ENCODE data around the gene NHLH1.

GRCh38 chr1:160399544-160400222 is 32.8 kb downstream of the NHLH1 start:
- TF ChIP-seq SIN3A (IDR thresholded peaks at IDR 0.05; ENCODE audit: low read depth, low read length) (no peak), POLR2AphosphoS5 (IDR thresholded peaks at IDR 0.05; ENCODE audit: low read length) (no peak), JUND (IDR thresholded peaks at IDR 0.05; ENCODE audit: low read depth, low read length) (no peak), FOS (IDR thresholded peaks at IDR 0.05; ENCODE audit: borderline replicate concordance, extremely low read depth, insufficient read length) (no peak), CREM (IDR thresholded peaks at IDR 0.05; ENCODE audit: low read depth) (no peak), ZBTB4 (CRISPR knock-in tag; IDR thresholded peaks at IDR 0.05) (no peak), ESRRA (IDR thresholded peaks at IDR 0.05; ENCODE audit: low read length) (no peak), RB1 (IDR thresholded peaks at IDR 0.05; ENCODE audit: borderline replicate concordance) (no peak)
- TF ChIP-seq, protein P1, sequence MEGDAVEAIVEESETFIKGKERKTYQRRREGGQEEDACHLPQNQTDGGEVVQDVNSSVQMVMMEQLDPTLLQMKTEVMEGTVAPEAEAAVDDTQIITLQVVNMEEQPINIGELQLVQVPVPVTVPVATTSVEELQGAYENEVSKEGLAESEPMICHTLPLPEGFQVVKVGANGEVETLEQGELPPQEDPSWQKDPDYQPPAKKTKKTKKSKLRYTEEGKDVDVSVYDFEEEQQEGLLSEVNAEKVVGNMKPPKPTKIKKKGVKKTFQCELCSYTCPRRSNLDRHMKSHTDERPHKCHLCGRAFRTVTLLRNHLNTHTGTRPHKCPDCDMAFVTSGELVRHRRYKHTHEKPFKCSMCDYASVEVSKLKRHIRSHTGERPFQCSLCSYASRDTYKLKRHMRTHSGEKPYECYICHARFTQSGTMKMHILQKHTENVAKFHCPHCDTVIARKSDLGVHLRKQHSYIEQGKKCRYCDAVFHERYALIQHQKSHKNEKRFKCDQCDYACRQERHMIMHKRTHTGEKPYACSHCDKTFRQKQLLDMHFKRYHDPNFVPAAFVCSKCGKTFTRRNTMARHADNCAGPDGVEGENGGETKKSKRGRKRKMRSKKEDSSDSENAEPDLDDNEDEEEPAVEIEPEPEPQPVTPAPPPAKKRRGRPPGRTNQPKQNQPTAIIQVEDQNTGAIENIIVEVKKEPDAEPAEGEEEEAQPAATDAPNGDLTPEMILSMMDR (IDR thresholded peaks at IDR 0.05 in 2 of 3, conservative IDR thresholded peaks at IDR 0.05 in 1 of 3; ENCODE audit: control insufficient read depth in 2 of 3, extremely low read depth in 1 of 3, insufficient read depth in 1 of 3, low read depth in 3 of 3, low read length in 3 of 3), result no peak
- TF ChIP-seq, protein P2, sequence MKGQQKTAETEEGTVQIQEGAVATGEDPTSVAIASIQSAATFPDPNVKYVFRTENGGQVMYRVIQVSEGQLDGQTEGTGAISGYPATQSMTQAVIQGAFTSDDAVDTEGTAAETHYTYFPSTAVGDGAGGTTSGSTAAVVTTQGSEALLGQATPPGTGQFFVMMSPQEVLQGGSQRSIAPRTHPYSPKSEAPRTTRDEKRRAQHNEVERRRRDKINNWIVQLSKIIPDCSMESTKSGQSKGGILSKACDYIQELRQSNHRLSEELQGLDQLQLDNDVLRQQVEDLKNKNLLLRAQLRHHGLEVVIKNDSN (IDR thresholded peaks at IDR 0.05; ENCODE audit: borderline replicate concordance, extremely low read length, insufficient read depth, low read depth, low read length), result no peak
